PC-9 (cell line): Measurements from ENCODE around the gene NUP205.

Source experiments
- EZH2 ChIP-seq: fragments of 200-600 bp; sonication (generic); IDR thresholded peaks from 2 replicates; pipeline ENCODE4 v1.8.0; 2017; ENCODE audit warnings: antibody characterized with exemption, low read depth
- TF ChIP-seq, protein P1 (sequence below): fragments of 200-600 bp; sonication (generic); conservative IDR thresholded peaks from 2 replicates; pipeline ENCODE4 v1.6.1; 2017; ENCODE audit warnings: mixed run types, antibody characterized with exemption, mild to moderate bottlenecking, moderate library complexity

DNA sequence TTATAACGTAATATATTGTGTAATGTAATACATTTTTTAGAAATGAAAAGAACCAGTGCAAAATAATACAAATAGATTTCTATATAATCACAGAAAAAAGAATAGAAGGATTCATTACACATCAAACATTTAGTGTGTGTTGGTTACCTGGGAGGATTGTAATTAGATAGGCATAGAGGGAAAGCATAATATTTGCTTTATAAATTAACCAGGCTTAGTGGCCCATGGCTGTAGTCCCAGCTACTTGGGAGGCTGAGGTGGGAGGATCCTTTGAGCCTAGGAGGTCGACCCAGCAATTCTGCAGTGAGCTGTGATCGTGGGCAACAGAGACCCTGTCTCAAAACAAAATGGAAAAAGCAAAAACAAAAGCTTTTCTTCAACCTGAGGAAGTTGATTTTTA, 42.9 kb upstream of the NUP205 start:
- TF ChIP-seq, protein P1, sequence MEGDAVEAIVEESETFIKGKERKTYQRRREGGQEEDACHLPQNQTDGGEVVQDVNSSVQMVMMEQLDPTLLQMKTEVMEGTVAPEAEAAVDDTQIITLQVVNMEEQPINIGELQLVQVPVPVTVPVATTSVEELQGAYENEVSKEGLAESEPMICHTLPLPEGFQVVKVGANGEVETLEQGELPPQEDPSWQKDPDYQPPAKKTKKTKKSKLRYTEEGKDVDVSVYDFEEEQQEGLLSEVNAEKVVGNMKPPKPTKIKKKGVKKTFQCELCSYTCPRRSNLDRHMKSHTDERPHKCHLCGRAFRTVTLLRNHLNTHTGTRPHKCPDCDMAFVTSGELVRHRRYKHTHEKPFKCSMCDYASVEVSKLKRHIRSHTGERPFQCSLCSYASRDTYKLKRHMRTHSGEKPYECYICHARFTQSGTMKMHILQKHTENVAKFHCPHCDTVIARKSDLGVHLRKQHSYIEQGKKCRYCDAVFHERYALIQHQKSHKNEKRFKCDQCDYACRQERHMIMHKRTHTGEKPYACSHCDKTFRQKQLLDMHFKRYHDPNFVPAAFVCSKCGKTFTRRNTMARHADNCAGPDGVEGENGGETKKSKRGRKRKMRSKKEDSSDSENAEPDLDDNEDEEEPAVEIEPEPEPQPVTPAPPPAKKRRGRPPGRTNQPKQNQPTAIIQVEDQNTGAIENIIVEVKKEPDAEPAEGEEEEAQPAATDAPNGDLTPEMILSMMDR, result no peak
- TF ChIP-seq EZH2, result no peak
